CD4-positive, CD25-positive, alpha-beta regulatory T cell (primary cell): Measurements from ENCODE around the gene RBMS2. TPM values are rescaled to one million over a fixed set of nuclear protein-coding genes. Genes with fewer than 3 reads are reported as not detected.

Experiments
- ATAC-seq, 2 donors: fragments of 150-1000 bp; cut with Tn5 transposase; one replicate each; pipeline ENCODE4 v1.10.0; 2021; ENCODE audit warnings: low read depth in 2 of 2, moderate number of reproducible peaks in 2 of 2, moderate library complexity in 1 of 2
- DNase-seq, 3 donors: peaks; one replicate each; pipeline versions ENCODE4 v3.0.0 to v3.0.0-alpha.2; 2012 to 2022; ENCODE audit warnings: mixed read lengths in 1 of 3
- H3K27ac ChIP-seq: one replicate; pipeline ENCODE4 v1.7.0; 2013; ENCODE audit warnings: mild to moderate bottlenecking, low read length; ENCODE audit not compliant: insufficient read depth, poor library complexity, severe bottlenecking
- H3K27me3 ChIP-seq: one replicate; pipeline ENCODE4 v1.7.0; 2013; ENCODE audit warnings: low read length; ENCODE audit not compliant: control insufficient read depth, insufficient read depth
- H3K36me3 ChIP-seq: one replicate; pipeline ENCODE4 v1.7.0; 2013; ENCODE audit warnings: mild to moderate bottlenecking, low read length, moderate library complexity; ENCODE audit not compliant: control insufficient read depth, insufficient read depth
- H3K4me1 ChIP-seq: 2 replicates; pipeline ENCODE4 v1.7.0; 2013; ENCODE audit warnings: mild to moderate bottlenecking, low read length; ENCODE audit not compliant: insufficient read depth, control insufficient read depth, poor library complexity, severe bottlenecking
- H3K4me3 ChIP-seq: one replicate; pipeline ENCODE4 v1.7.0; 2013; ENCODE audit warnings: low read depth, mild to moderate bottlenecking, low read length, moderate library complexity
- H3K9me3 ChIP-seq, 2 experiments: 1 replicate in 1 of 2; 2 replicates in 1 of 2; pipeline ENCODE4 v1.7.0; 2013; ENCODE audit warnings: low read length in 2 of 2, mild to moderate bottlenecking in 1 of 2, moderate library complexity in 1 of 2; ENCODE audit not compliant: control insufficient read depth in 2 of 2
- H3K27ac Mint-ChIP-seq, 3 donors: one replicate each; pipeline ENCODE4 v1.8.0; 2020 to 2022; ENCODE audit warnings: mild to moderate bottlenecking in 3 of 3, mixed read lengths in 3 of 3, moderate library complexity in 2 of 3
- H3K27me3 Mint-ChIP-seq: one replicate; pipeline ENCODE4 v1.8.0; 2022; ENCODE audit warnings: mild to moderate bottlenecking, mixed read lengths
- H3K36me3 Mint-ChIP-seq: one replicate; pipeline ENCODE4 v1.8.0; 2020; ENCODE audit warnings: mixed read lengths
- H3K4me1 Mint-ChIP-seq, 4 donors: one replicate each; pipeline ENCODE4 v1.8.0; 2020 to 2022; ENCODE audit warnings: mixed read lengths in 4 of 4, mild to moderate bottlenecking in 1 of 4
- H3K4me3 Mint-ChIP-seq, 4 donors: one replicate each; pipeline ENCODE4 v1.8.0; 2020 to 2022; ENCODE audit warnings: mild to moderate bottlenecking in 4 of 4, mixed read lengths in 4 of 4, moderate library complexity in 3 of 4
- H3K9me3 Mint-ChIP-seq, 7 donors: one replicate each; pipeline ENCODE4 v1.8.0; 2020 to 2022; ENCODE audit warnings: mixed read lengths in 7 of 7, mild to moderate bottlenecking in 3 of 7, moderate library complexity in 2 of 7
- polyA plus RNA-seq, 4 donors: library from polyadenylated mRNA; unstranded; fragments of 300-500 nt; fragmentation: Illumina TruSeq; gene quantifications; one replicate each; pipeline ENCODE4 v1.2.3, GENCODE V29; 2021
- total RNA-seq: library from RNA; stranded (reverse); gene quantifications from one replicate; pipeline ENCODE4 v1.2.3, GENCODE V29; 2022

The RBMS2 gene
- total and polyA plus RNA-seq, 5 donors from 2014 or later: 0.14 to 3.1 (median 0.32) TPM; not detected in 1

- H3K36me3 ChIP-seq: no peaks in the 10 kb centered on the region
- H3K27me3 ChIP-seq: no peaks in the 10 kb centered on the region
- no peaks in the 10 kb centered on the region for H3K4me1 ChIP-seq
- no peak overlapping the region for H3K4me3 Mint-ChIP-seq
- H3K4me3 ChIP-seq: no peak overlapping the region
- H3K27ac Mint-ChIP-seq: no peak overlapping the region
- H3K9me3 ChIP-seq: no peaks in the 10 kb centered on the region
- H3K4me1 Mint-ChIP-seq: peaks cover 0 to 6% (median under 1%) of the 10 kb centered on the region in 4 donors
- ATAC-seq: peak; percentile 55 to 60
- no peaks in the 10 kb centered on the region for H3K9me3 Mint-ChIP-seq
- peaks cover 3% of the 10 kb centered on the region for H3K36me3 Mint-ChIP-seq
- no peak overlapping the region for H3K27ac ChIP-seq
- peak in 1 of 3 donors; percentile 48 for DNase-seq
- H3K27me3 Mint-ChIP-seq: no peaks in the 10 kb centered on the region
Observed at GRCh38 chr12:56590237-56590830, 68.7 kb downstream of the RBMS2 start.

GRCh38 chr12:56591126-56591525, 69.5 kb downstream of the RBMS2 start:
- Histone ChIP-seq H3K27me3 (no peaks in the 10 kb centered on the region), H3K4me3 (no peak overlapping the region), H3K27ac (no peak overlapping the region), H3K9me3 (no peaks in the 10 kb centered on the region), H3K4me1 (no peaks in the 10 kb centered on the region), H3K36me3 (peaks cover 4% of the 10 kb centered on the region)
- no peaks in the 10 kb centered on the region for H3K27me3 Mint-ChIP-seq
- ATAC-seq (no peak), DNase-seq (no peak)
- no peaks in the 10 kb centered on the region for H3K9me3 Mint-ChIP-seq
- H3K27ac Mint-ChIP-seq: peak overlapping the region in 1 of 3 donors; percentile 40
- H3K4me3 Mint-ChIP-seq: no peak overlapping the region
- peaks cover 3% of the 10 kb centered on the region for H3K36me3 Mint-ChIP-seq
- peaks cover 0 to 6% (median 0%) of the 10 kb centered on the region in 4 donors for H3K4me1 Mint-ChIP-seq

GRCh38 chr12:56591961-56592360, 70.3 kb downstream of the RBMS2 start:
- Mint-ChIP-seq H3K36me3 (peaks cover 5% of the 10 kb centered on the region), H3K9me3 (no peaks in the 10 kb centered on the region), H3K27ac (no peak overlapping the region), H3K4me1 (peaks cover 0 to 6% (median 0%) of the 10 kb centered on the region in 4 donors), H3K27me3 (no peaks in the 10 kb centered on the region), H3K4me3 (no peak overlapping the region)
- H3K9me3 ChIP-seq: no peaks in the 10 kb centered on the region
- H3K36me3 ChIP-seq: peaks cover 10% of the 10 kb centered on the region
- no peak for ATAC-seq
- no peaks in the 10 kb centered on the region for H3K4me1 ChIP-seq
- no peak overlapping the region for H3K4me3 ChIP-seq
- DNase-seq: no peak
- no peak overlapping the region for H3K27ac ChIP-seq
- H3K27me3 ChIP-seq: no peaks in the 10 kb centered on the region

- H3K9me3 Mint-ChIP-seq: peaks cover 0 to 1% (median 0%) of the 10 kb centered on the region in 7 donors
- ATAC-seq (peak; percentile 54 to 69), DNase-seq (peak; percentile 46 to 70 (median 56))
- no peak overlapping the region for H3K4me3 Mint-ChIP-seq
- H3K4me3 ChIP-seq: no peak overlapping the region
- H3K4me1 Mint-ChIP-seq: peaks cover 0 to 6% (median 1%) of the 10 kb centered on the region in 4 donors
- H3K36me3 Mint-ChIP-seq: peaks cover 17% of the 10 kb centered on the region
- peaks cover 28% of the 10 kb centered on the region for H3K36me3 ChIP-seq
- no peaks in the 10 kb centered on the region for H3K4me1 ChIP-seq
- H3K27me3 ChIP-seq: no peaks in the 10 kb centered on the region
- no peaks in the 10 kb centered on the region for H3K9me3 ChIP-seq
- no peak overlapping the region for H3K27ac Mint-ChIP-seq
- no peaks in the 10 kb centered on the region for H3K27me3 Mint-ChIP-seq
- no peak overlapping the region for H3K27ac ChIP-seq
Observed at GRCh38 chr12:56593909-56594621, 72.4 kb downstream of the RBMS2 start.

GRCh38 chr12:56596815-56597214, 75.2 kb downstream of the RBMS2 start:
- no peaks in the 10 kb centered on the region for H3K9me3 ChIP-seq
- DNase-seq: no peak
- Mint-ChIP-seq H3K27me3 (no peaks in the 10 kb centered on the region), H3K4me1 (peaks cover 0 to 6% (median 1%) of the 10 kb centered on the region in 4 donors), H3K9me3 (peaks cover 0 to 1% (median 0%) of the 10 kb centered on the region in 7 donors), H3K4me3 (no peak overlapping the region), H3K36me3 (peaks cover 41% of the 10 kb centered on the region), H3K27ac (peak overlapping the region in 1 of 3 donors; percentile 38)
- ATAC-seq: no peak
- H3K36me3 ChIP-seq: peaks cover 55% of the 10 kb centered on the region
- no peaks in the 10 kb centered on the region for H3K27me3 ChIP-seq
- no peak overlapping the region for H3K27ac ChIP-seq
- no peak overlapping the region for H3K4me3 ChIP-seq
- no peaks in the 10 kb centered on the region for H3K4me1 ChIP-seq

GRCh38 chr12:56599041-56599440, 77.4 kb downstream of the RBMS2 start:
- H3K36me3 ChIP-seq: peaks cover 76% of the 10 kb centered on the region
- Mint-ChIP-seq H3K27me3 (no peaks in the 10 kb centered on the region), H3K4me1 (peaks cover 0 to 4% (median 1%) of the 10 kb centered on the region in 4 donors), H3K4me3 (no peak overlapping the region), H3K9me3 (peaks cover 0 to 1% (median 0%) of the 10 kb centered on the region in 7 donors), H3K36me3 (peaks cover 54% of the 10 kb centered on the region), H3K27ac (no peak overlapping the region)
- no peaks in the 10 kb centered on the region for H3K27me3 ChIP-seq
- H3K9me3 ChIP-seq: no peaks in the 10 kb centered on the region
- no peaks in the 10 kb centered on the region for H3K4me1 ChIP-seq
- DNase-seq (no peak), ATAC-seq (no peak)
- H3K27ac ChIP-seq: no peak overlapping the region
- no peak overlapping the region for H3K4me3 ChIP-seq

GRCh38 chr12:56599797-56600196, 78.2 kb downstream of the RBMS2 start:
- no peak for ATAC-seq

More at GRCh38 chr12:56599797-56600196, 78.2 kb downstream of the RBMS2 start:
- Mint-ChIP-seq H3K36me3 (peaks cover 60% of the 10 kb centered on the region), H3K27ac (peak overlapping the region in 1 of 3 donors; percentile 46), H3K9me3 (peaks cover 0 to 1% (median 0%) of the 10 kb centered on the region in 7 donors), H3K27me3 (no peaks in the 10 kb centered on the region), H3K4me3 (no peak overlapping the region), H3K4me1 (peaks cover 0 to 2% (median 0%) of the 10 kb centered on the region in 4 donors)
- no peak for DNase-seq
- Histone ChIP-seq H3K27me3 (no peaks in the 10 kb centered on the region), H3K4me3 (no peak overlapping the region), H3K9me3 (no peaks in the 10 kb centered on the region), H3K27ac (no peak overlapping the region), H3K36me3 (peaks cover 83% of the 10 kb centered on the region), H3K4me1 (no peaks in the 10 kb centered on the region)
